Measurements from ENCODE around the gene DTWD2.
A peak's percentile ranks its signal among the peaks of the same experiment; 100 is the strongest.
"Not testable (repeated sequence)": the region's sequence is repeated elsewhere in the genome, so short reads cannot be mapped to it uniquely, and the experiment has no call there.

The DTWD2 gene

GRCh38 chr5:118862596-118862995 is 125.8 kb downstream of the DTWD2 start:
- no peak for DNase-seq

GRCh38 chr5:118857700-118858099 is 130.6 kb downstream of the DTWD2 start:
- DNase-seq, result no peak

DNA sequence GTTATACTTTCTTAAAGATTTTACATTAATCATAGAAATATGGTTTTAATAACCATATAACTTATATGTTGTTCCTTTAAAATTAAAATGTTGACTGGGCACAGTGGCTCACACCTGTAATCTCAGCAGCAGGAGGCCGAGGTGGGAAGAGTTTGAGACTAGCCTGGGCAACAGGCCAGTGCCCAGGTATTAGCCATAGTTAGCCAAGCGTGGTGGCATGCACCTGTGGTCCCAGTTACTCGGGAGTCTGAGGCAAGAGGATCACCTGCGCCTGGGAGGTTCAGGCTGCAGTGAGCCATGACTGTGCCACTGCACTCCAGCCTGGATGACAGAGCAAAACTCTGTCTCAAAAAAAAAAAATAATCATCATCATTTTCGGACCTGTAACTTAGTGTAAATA is 133.5 kb downstream of the DTWD2 start:
- no peak for DNase-seq

GRCh38 chr5:118851785-118852184 is 136.6 kb downstream of the DTWD2 start:
- not testable (repeated sequence) for DNase-seq

DNA sequence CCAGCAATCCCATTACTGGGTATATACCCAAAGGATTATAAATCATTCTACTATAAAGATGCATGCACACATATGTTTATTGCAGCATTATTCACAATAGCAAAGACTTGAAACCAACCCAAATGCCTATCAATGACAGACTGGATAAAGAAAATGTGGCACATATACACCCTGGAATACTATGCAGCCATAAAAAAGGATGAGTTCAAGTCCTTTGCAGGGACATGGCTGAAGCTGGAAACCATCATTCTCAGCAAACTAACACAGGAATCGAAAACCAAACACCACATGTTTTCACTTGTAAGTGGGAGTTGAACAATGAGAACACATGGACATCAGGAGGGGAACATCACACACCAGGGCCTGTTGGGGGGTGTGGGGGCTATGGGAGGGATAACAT is 138.8 kb downstream of the DTWD2 start:
- not testable (repeated sequence) for DNase-seq

GRCh38 chr5:118844351-118844750 is 144.0 kb downstream of the DTWD2 start:
- DNase-seq, result no peak

- DNase-seq, result no peak
These were observed 153.6 kb downstream of the DTWD2 start for GRCh38 chr5:118834710-118835109.

- no peak for DNase-seq
These were observed 155.4 kb downstream of the DTWD2 start for GRCh38 chr5:118832974-118833373.

- no peak for DNase-seq
These were observed 163.1 kb downstream of the DTWD2 start for GRCh38 chr5:118825226-118825625.

DNA sequence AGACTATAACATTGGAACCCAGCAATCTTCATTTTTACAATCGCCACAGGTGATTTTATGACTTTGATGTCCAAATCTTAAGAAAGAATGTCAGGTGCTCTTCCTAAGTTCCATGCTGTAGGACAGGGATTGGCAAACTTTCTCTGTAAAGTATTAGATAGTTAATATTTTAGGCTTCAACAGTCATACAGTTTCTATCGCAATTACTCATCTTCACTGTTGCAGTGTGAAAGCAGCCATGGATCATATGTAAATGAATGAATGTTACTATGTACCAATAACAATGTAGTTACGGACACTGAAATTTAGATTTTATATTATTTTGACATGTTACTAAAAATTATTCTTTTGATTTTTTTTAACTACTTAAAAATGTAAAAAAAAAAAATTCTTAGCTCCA is 169.7 kb downstream of the DTWD2 start:
- no peak for DNase-seq

DNA sequence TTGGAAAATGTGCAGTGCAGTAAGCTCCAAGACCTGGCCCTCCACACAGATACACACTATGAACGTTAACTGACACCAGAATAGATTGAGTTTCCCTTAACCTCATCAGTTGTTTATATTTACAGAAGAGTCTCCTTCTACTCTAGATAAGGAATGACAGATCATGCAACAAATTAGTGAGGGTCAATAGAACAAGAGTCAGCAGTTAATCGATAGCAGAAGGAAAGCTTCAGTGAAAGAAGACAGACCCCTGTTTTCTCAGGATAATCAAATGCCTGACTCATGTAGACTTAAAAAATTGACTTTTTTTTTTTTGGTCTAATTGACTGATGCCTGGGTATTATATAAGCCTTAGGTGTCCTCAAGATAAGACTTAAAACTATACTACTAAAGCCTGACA is 179.9 kb downstream of the DTWD2 start:
- no peak for DNase-seq

DNA sequence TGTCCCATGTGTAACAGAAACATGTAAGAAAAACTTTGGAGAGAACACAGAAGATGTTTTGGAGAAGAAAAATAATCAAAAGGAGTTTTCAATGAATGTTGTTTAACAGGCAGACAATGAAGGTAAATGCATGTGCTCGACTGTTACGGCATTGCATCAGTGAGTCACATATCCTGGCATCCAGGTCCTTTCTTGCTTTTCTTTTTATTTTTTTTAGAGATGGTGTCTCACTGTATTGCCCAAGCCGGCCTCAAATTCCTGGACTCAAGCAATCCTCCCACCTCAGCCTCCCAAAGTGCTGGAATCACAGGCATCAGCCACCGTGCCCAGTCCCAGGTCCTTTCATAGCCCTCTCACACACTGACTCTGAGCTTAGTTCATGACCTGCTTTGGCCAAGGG is 181.8 kb downstream of the DTWD2 start:
- DNase-seq, result no peak

DNA sequence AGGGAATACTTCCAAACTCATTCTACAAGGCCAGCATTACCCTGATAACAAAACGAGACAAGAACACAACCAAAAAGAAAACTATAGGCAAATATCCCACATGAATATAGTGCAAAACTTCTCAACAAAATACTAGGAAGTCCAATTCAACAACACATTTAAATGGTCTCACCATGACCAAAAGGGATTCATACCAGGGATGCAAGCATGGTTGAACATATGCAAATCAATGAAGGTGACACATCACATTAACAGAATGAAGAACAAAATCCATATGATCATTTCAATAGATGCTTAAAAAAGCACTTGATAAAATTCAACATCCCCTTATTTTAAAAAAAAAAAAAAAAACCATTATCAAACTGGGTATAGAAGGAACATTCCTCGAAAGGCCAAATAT is 186.0 kb downstream of the DTWD2 start:
- DNase-seq, result no peak

DNA sequence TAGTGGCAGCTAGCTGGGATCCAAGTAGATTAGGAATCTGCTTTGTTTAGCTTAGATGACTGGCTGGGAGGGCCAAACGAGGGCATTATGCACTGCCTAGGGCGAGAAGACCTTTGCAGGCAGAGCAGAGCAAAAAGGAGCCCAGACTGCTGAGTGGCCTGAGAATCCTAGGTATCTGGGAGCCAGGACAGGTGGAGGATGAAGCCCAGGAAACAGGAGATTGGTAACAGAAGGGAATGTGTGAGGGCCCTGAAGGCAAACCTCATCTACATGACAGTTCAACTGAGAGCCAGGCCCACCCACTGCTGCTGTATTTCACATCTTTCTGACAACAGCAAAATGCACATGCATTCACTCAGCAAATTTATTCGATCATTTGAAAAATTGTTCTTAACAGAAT is 192.3 kb downstream of the DTWD2 start:
- DNase-seq, result no peak

DNA sequence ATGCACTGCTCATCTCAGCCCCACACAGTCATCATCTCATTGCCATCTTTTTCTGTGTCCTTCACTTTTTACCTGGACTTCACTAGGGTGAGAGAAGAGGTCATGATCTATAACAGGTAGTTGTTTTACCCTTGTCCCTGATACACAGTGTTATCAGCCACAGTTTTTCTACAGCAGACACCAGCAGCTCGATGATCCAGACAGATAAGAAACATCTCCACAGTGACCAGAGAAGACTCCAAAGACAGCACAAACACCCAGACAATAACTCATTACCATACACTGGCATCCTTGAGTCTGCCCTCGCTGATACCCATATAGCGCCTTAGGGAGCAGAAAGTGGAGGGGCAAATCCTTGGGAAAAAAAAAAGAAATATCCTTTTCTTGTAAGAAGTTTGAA is 194.1 kb downstream of the DTWD2 start:
- DNase-seq, result no peak

GRCh38 chr5:118793652-118794051 is 194.7 kb downstream of the DTWD2 start:
- no peak for DNase-seq

- DNase-seq, result no peak
These were observed 195.3 kb downstream of the DTWD2 start for GRCh38 chr5:118793091-118793490.

DNA sequence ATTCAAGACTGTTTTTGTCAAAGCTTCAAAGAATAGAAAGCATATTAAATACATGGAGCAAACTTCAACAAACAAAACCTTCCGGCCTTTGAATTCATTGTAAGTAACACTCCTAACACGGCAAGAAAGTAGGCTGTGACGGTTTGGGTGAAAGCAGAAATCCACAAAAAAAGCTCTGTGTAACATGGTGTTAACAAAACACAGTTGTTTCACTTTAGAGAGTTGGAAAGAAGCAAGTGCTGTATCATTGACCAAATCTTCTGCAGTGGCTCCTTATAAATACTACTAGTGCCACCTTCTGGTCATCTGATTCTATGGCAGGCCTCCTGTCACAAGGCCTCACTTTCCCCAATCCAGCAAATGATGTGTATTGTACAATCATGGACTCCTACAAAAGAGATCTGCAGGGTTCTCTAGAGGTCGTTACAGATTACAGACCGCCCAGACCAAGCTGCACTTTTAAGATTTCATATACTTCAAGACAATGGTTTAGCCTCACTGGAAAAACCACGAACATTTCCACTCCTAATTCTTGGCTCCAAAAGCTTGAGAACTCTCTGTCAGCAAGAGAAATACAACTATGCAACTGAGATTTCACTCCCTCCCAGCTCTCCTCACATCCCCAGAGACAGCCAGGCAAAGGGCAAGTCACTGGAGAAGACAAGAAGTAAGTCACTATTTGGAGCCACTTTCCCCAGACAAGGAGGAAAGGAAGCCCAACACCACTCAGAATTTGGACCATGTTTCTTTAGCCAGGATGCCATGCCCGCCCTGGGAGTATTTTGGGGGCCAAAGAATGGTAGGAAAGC is 196.2 kb downstream of the DTWD2 start:
- DNase-seq, result peak; percentile 18

DNA sequence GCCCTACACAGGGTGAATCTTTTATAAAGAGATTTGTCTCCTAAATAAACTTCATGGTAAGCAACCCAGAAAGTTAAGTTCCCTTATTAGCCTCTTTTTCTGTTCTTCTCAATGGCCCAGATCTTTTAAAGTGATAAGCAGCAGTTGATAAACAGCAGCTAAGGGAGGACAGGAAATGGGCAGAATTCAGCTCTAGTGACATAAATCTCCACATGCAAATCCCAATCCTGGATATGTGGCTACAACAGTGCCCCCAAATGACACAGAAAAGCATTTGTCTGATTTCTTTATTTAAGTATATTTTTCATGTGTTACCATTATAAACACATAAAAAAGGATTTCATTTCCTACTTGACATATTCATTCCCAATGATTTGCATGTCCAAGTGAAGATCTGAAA is 199.0 kb downstream of the DTWD2 start:
- no peak for DNase-seq

GRCh38 chr5:118788351-118788750 is 200.0 kb downstream of the DTWD2 start:
- DNase-seq, result no peak

All from NCI-H510A treated with DMSO at 0.1 percent for 48 hours (cell line).